OCI-LY7 (cell line): Measurements from ENCODE around the gene JOSD1.

Experiments
- CTCF ChIP-seq: fragments of 200-600 bp; sonication (generic); conservative IDR thresholded peaks from 2 replicates; pipeline ENCODE4 v1.5.1; 2014; ENCODE audit warnings: mild to moderate bottlenecking, antibody characterized with exemption, low read length, moderate library complexity, mixed read lengths
- EZH2phosphoT487 ChIP-seq: fragments of 200-600 bp; sonication (generic); IDR thresholded peaks from 2 replicates; pipeline ENCODE4 v1.6.1; 2018; ENCODE audit warnings: low read depth, borderline replicate concordance, mild to moderate bottlenecking, mixed run types, antibody characterized with exemption, low read length, moderate library complexity, mixed read lengths

- TF ChIP-seq CTCF (no peak), EZH2phosphoT487 (no peak)
These were observed 34.9 kb upstream of the JOSD1 start for GRCh38 chr22:38735465-38736256.
